Measurements from ENCODE around the gene TMED6. TPM values are rescaled to one million over a fixed set of nuclear protein-coding genes. Genes with fewer than 3 reads are reported as not detected.

Gene TMED6
- total and polyA plus RNA-seq, 2 of the 8 experiments (the other 6 are each of a cell fraction or from before 2014, with no cell fraction given), result not detected

- H4K91ac ChIP-seq (replicated peaks; ENCODE audit: insufficient read length, low read length), result no peak overlapping the region
- DNase-seq (ENCODE audit: low read depth in 1 of 2, low spot score in 2 of 2), result no peak
- no peak overlapping the region for H3K18ac ChIP-seq (ENCODE audit: extremely low read depth, low read length)
- no peak overlapping the region for H3K4me3 ChIP-seq (ENCODE audit: extremely low read depth in 1 of 4, insufficient read depth in 2 of 4, low read depth in 3 of 4, low read length in 4 of 4)
- H2BK5ac ChIP-seq (ENCODE audit: low read depth, low read length), result no peak overlapping the region
- no peak overlapping the region for H2AK5ac ChIP-seq (ENCODE audit: low read depth, low read length)
- TF ChIP-seq EZH2 (IDR thresholded peaks at IDR 0.05; ENCODE audit: low read depth, low read length, severe bottlenecking) (no peak), POLR2AphosphoS5 (IDR thresholded peaks at IDR 0.05; ENCODE audit: low read depth, low read length) (no peak), RBBP5 (IDR thresholded peaks at IDR 0.05; ENCODE audit: borderline replicate concordance, low read depth, low read length) (no peak), KDM4A (IDR thresholded peaks at IDR 0.05; ENCODE audit: low read depth, low read length, severe bottlenecking) (no peak), FOSL1 (IDR thresholded peaks at IDR 0.05; ENCODE audit: insufficient read depth, low read depth, low read length) (no peak), TEAD4 (IDR thresholded peaks at IDR 0.05; ENCODE audit: low read depth, low read length) (no peak), GABPA (IDR thresholded peaks at IDR 0.05; ENCODE audit: borderline replicate concordance, insufficient read depth, low read length) (no peak), POLR2A (IDR thresholded peaks at IDR 0.05; ENCODE audit: control extremely low read depth in 1 of 2, low read depth in 2 of 2, low read length in 2 of 2) (no peak), SP4 (IDR thresholded peaks at IDR 0.05; ENCODE audit: low read length) (no peak), SIN3A (conservative IDR thresholded peaks at IDR 0.05 in 1 of 2, IDR thresholded peaks at IDR 0.05 in 1 of 2; ENCODE audit: low read depth in 1 of 2, low read length in 2 of 2) (no peak)
- no peaks in the 10 kb centered on the region for H3K4me1 ChIP-seq (replicated peaks in 1 of 4; ENCODE audit: control insufficient read depth in 3 of 4, insufficient read depth in 4 of 4, low read length in 3 of 4)
- ChIA-PET POLR2A (ENCODE audit: partially characterized antibody) (interaction anchor here (1.2 to 1.4 kb wide), 3 partner anchors 13 to 38 kb away, joined by 3 read pairs; no protein-coding TSS in a partner anchor), CTCF (ENCODE audit: partially characterized antibody) (interaction anchor here (0.9 kb wide), 1 partner anchor 26 kb away, joined by 3 read pairs; no protein-coding TSS in a partner anchor)
- H3K23ac ChIP-seq (ENCODE audit: insufficient read length), result no peak overlapping the region
- H4K8ac ChIP-seq (ENCODE audit: extremely low read depth, insufficient read depth, low read length), result no peak overlapping the region
- H3K14ac ChIP-seq (ENCODE audit: insufficient read length), result no peak overlapping the region
- no peak overlapping the region for H3K9ac ChIP-seq (replicated peaks in 1 of 4; ENCODE audit: extremely low read depth in 1 of 4, low read depth in 3 of 4, low read length in 3 of 4)
- no peaks in the 10 kb centered on the region for H3K23me2 ChIP-seq (ENCODE audit: low read depth, low read length)
- no peaks in the 10 kb centered on the region for H3K27me3 ChIP-seq (replicated peaks in 1 of 4; ENCODE audit: control insufficient read depth in 3 of 4, extremely low read depth in 1 of 4, insufficient read depth in 3 of 4, low read length in 3 of 4)
- peaks cover 0 to 4% of the 10 kb centered on the region in 2 experiments for H4K20me1 ChIP-seq (replicated peaks in 1 of 2; ENCODE audit: control insufficient read depth in 1 of 2, insufficient read depth in 2 of 2, low read length in 2 of 2)
- no peak overlapping the region for H2BK15ac ChIP-seq (ENCODE audit: low read length)
- H3K79me1 ChIP-seq (ENCODE audit: low read depth, low read length), result no peaks in the 10 kb centered on the region
- H2BK12ac ChIP-seq (ENCODE audit: low read depth, low read length), result no peak overlapping the region
- no peak overlapping the region for H3K4ac ChIP-seq (replicated peaks; ENCODE audit: insufficient read length, low read depth, low read length)
- no peak overlapping the region for H2AFZ ChIP-seq (ENCODE audit: low read length)
- no peak overlapping the region for H2BK20ac ChIP-seq (ENCODE audit: low read length)
- no peaks in the 10 kb centered on the region for H3K9me3 ChIP-seq (ENCODE audit: insufficient read depth in 2 of 2, low read depth in 1 of 2, low read length in 1 of 2)
- FAIRE-seq, result no peak
- peaks cover 13 to 58% (median 39%) of the 10 kb centered on the region in 4 experiments for H3K36me3 ChIP-seq (ENCODE audit: control insufficient read depth in 2 of 4, insufficient read depth in 4 of 4, low read length in 3 of 4)
- H3K56ac ChIP-seq (replicated peaks; ENCODE audit: insufficient read length, low read depth, low read length), result no peak overlapping the region
- 90% methylated on average over 7 of the region's 7 CpGs; no CpG with 5 or more reads in 1 of the 2 experiments for WGBS, 2 experiments (ENCODE audit: extremely low coverage in 1 of 2, insufficient coverage in 1 of 2, insufficient read length in 1 of 2, insufficient replicate concordance in 2 of 2, low coverage in 1 of 2, low lambda C conversion rate in 2 of 2, missing lambda C conversion rate in 1 of 2)
- no peaks in the 10 kb centered on the region for H3K79me2 ChIP-seq (ENCODE audit: control insufficient read depth in 1 of 2, insufficient read depth in 2 of 2, low read length in 2 of 2)
- H4K5ac ChIP-seq (ENCODE audit: insufficient read length, low read depth, low read length), result no peak overlapping the region
- H3K27ac ChIP-seq (ENCODE audit: low read depth, low read length), result no peak overlapping the region
- H2BK120ac ChIP-seq (replicated peaks; ENCODE audit: low read depth, low read length), result no peak overlapping the region
- H3K4me2 ChIP-seq (ENCODE audit: insufficient read depth in 1 of 2, low read depth in 2 of 2, low read length in 2 of 2), result no peak overlapping the region
Measured at GRCh38 chr16:69366431-69366830, 14.8 kb upstream of the TMED6 start.
